Measurements from ENCODE around the gene CNOT6. TPM values are rescaled to one million over a fixed set of nuclear protein-coding genes. Genes with fewer than 3 reads are reported as not detected.

The CNOT6 gene
- total RNA-seq, 4 donors from 2014 or later, result 4.1 to 12.0 (median 6.4) TPM

- no peaks in the 10 kb centered on the region for H3K27me3 ChIP-seq
- ATAC-seq (no peak), DNase-seq (no peak)
- no peak overlapping the region for H3K27ac ChIP-seq
- in situ Hi-C loops (cut with MboI; ENCODE audit: low sequenced_read_pairs in 4 of 4), result no loop called here
- H3K4me1 ChIP-seq, result peaks cover 18 to 21% of the 10 kb centered on the region in 2 donors
- no peaks in the 10 kb centered on the region for H3K9me3 ChIP-seq
- no peaks in the 10 kb centered on the region for H3K36me3 ChIP-seq
- no peak for TF ChIP-seq POLR2A (IDR thresholded peaks at IDR 0.05)
- no peak for TF ChIP-seq CTCF (IDR thresholded peaks at IDR 0.05 in 4 of 5, conservative IDR thresholded peaks at IDR 0.05 in 1 of 5)
- intact Hi-C loops (cut with DNase I; ENCODE audit: low total_unique reads), result no loop called here
- no peak overlapping the region for H3K4me3 ChIP-seq
These were observed 28.2 kb downstream of the CNOT6 start for GRCh38 chr5:180522330-180522729.

- H3K4me1 ChIP-seq, result peaks cover 18 to 21% of the 10 kb centered on the region in 2 donors
- H3K4me3 ChIP-seq, result no peak overlapping the region
- no peak overlapping the region for H3K27ac ChIP-seq
- no peaks in the 10 kb centered on the region for H3K36me3 ChIP-seq
- H3K9me3 ChIP-seq, result no peaks in the 10 kb centered on the region
- intact Hi-C loops (cut with DNase I; ENCODE audit: low total_unique reads) (no loop called here), in situ Hi-C loops (cut with MboI; ENCODE audit: low sequenced_read_pairs in 4 of 4) (no loop called here)
- no peaks in the 10 kb centered on the region for H3K27me3 ChIP-seq
- TF ChIP-seq CTCF (IDR thresholded peaks at IDR 0.05 in 4 of 5, conservative IDR thresholded peaks at IDR 0.05 in 1 of 5), result no peak
- no peak for TF ChIP-seq POLR2A (IDR thresholded peaks at IDR 0.05)
- ATAC-seq (no peak), DNase-seq (no peak)
These were observed 29.7 kb downstream of the CNOT6 start for GRCh38 chr5:180523629-180524466.

- Histone ChIP-seq H3K9me3 (no peaks in the 10 kb centered on the region), H3K27ac (no peak overlapping the region), H3K4me1 (peaks cover 18 to 21% of the 10 kb centered on the region in 2 donors), H3K4me3 (no peak overlapping the region), H3K27me3 (no peaks in the 10 kb centered on the region), H3K36me3 (no peaks in the 10 kb centered on the region)
- ATAC-seq (no peak), DNase-seq (no peak)
- no peak for TF ChIP-seq POLR2A (IDR thresholded peaks at IDR 0.05)
- TF ChIP-seq CTCF (IDR thresholded peaks at IDR 0.05 in 4 of 5, conservative IDR thresholded peaks at IDR 0.05 in 1 of 5), result no peak
- in situ Hi-C loops (cut with MboI; ENCODE audit: low sequenced_read_pairs in 4 of 4) (no loop called here), intact Hi-C loops (cut with DNase I; ENCODE audit: low total_unique reads) (no loop called here)
These were observed 31.2 kb downstream of the CNOT6 start for GRCh38 chr5:180525399-180525798.

GRCh38 chr5:180526269-180526668 lies 32.1 kb downstream of the CNOT6 start:
- in situ Hi-C loops (cut with MboI; ENCODE audit: low sequenced_read_pairs in 4 of 4), result no loop called here
- intact Hi-C loops (cut with DNase I; ENCODE audit: low total_unique reads), result no loop called here
- Histone ChIP-seq H3K27ac (no peak overlapping the region), H3K27me3 (no peaks in the 10 kb centered on the region), H3K4me1 (peaks cover 18 to 21% of the 10 kb centered on the region in 2 donors), H3K36me3 (no peaks in the 10 kb centered on the region), H3K4me3 (no peak overlapping the region), H3K9me3 (no peaks in the 10 kb centered on the region)
- ATAC-seq, result no peak
- TF ChIP-seq POLR2A (IDR thresholded peaks at IDR 0.05) (no peak), CTCF (IDR thresholded peaks at IDR 0.05 in 4 of 5, conservative IDR thresholded peaks at IDR 0.05 in 1 of 5) (no peak)
- DNase-seq, result no peak
